Retinal pigment epithelial cell (primary cell): ENCODE data around the gene FRMD7.
"Not testable (repeated sequence)": the region's sequence is repeated elsewhere in the genome, so short reads cannot be mapped to it uniquely, and the experiment has no call there.

Source experiments
- DNase-seq: peaks from one replicate; pipeline ENCODE4 v3.0.0-alpha.2; 2010; ENCODE audit warnings: low read depth
- H3K4me3 ChIP-seq: 2 replicates; pipeline ENCODE4 v1.5.1; 2011; ENCODE audit warnings: mild to moderate bottlenecking, low read length, control low read depth, moderate library complexity
- CTCF ChIP-seq: conservative IDR thresholded peaks from 2 replicates; pipeline ENCODE4 v1.5.1; 2011; ENCODE audit warnings: low read depth, low read length, control low read depth, inconsistent platforms

FRMD7 gene

DNA sequence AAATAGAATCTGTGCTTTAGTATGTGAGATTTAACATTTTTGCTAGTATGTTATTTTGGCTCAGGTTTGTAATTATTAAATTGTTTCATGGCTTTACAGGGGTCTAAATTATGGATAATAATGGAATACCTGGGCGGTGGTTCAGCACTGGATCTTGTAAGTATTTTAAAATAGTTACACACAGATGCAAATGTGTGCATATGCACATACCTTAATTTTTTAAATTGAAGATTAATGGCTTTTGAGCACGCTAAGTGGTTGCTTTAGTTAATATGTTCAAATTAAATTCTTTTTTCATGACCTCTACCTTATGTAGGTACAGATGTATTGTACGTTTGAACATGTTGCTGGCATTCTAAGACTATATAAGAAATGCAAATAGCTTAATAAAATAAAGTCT, 64.5 kb downstream of the FRMD7 start:
- no peak for TF ChIP-seq CTCF
- no peak for DNase-seq
- H3K4me3 ChIP-seq: no peak overlapping the region

DNA sequence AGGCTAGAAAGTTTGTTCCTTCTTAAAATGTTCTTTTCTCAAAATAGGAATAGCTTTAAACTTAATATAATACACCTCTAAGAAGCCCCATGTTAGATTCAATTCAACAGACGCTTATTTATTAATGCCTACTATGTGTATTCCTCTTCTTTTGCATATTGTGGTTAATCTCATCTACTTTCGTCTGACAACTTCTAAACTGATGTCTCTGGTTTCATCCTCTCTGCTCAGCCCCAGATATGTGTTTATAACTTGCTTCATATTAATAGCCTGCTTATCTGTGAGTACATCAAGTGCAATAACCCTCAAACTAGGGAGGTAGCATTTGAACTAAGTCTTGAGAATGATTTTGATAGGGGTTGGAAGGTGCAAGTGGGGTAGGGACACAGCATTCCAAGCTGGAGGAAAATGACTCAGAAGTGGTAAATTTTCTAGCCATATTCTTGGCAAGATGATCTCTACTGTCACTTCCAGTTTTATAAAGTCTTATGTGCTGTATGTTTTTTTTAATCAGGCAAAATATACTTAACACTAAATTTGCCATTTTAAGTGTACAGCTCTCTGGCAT, 67.8 kb downstream of the FRMD7 start:
- no peak overlapping the region for H3K4me3 ChIP-seq
- DNase-seq: no peak
- TF ChIP-seq CTCF: no peak

DNA sequence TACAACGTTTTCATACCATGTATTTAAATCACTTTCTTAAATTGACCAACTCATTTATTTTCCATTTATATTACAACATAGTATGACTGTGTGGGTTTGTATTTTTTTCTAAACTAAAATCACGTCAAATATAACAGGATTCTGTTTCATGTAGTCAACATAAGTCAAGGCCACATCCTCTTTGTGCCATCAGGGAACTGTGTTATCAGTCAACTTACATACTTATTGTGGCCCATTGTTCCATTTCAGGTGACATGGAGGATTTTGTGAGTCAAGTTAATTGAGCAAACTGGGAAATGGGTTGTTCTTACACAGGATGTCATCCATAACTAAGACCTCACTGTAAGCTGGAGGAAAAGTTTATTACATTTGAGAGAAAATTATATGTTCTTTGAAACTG, 68.8 kb downstream of the FRMD7 start:
- H3K4me3 ChIP-seq: no peak overlapping the region
- DNase-seq: no peak
- no peak for TF ChIP-seq CTCF

DNA sequence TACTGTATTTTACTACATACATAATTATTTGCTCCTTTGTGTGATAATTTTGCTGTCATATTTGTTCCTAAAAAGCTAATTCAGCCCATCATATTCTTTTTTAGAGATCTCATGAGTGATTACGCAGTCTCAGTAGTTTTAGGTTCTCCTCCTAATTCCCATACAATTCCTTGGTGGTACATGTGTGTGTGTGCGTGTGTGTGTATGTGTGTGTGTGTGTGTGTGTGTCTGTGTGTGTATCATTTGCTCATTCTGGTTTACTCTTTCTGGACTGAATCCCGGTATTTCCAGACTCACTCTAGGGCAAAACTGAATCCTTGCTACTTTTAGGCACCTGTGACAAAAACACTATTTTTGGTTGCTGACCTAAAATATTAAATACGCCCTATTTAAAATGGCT, 69.8 kb downstream of the FRMD7 start:
- no peak for TF ChIP-seq CTCF
- no peak for DNase-seq
- H3K4me3 ChIP-seq: no peak overlapping the region

DNA sequence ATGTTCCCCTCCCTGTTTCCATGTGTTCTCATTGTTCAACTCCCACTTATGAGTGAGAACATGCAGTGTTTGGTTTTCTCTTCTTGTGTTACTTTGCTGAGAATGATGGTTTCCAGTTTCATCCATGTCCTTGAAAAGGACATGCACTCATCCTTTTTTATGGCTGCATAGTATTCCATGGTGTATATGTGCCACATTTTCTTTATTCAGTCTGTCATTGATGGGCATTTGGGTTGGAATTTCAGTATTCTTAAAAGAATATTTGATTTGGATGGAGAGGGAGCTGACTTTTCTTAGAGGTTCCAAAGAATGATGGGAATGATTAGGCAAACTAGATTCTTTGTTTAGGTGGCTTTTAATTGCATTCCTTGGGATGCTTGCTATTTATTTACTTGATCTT, 76.0 kb downstream of the FRMD7 start:
- not testable (repeated sequence) for DNase-seq, H3K4me3 ChIP-seq

GRCh38 chrX:132046533-132046932, 81.3 kb downstream of the FRMD7 start:
- no peak overlapping the region for H3K4me3 ChIP-seq
- no peak for TF ChIP-seq CTCF
- DNase-seq: no peak

GRCh38 chrX:132045456-132045855, 82.4 kb downstream of the FRMD7 start:
- no peak for TF ChIP-seq CTCF
- DNase-seq: no peak
- H3K4me3 ChIP-seq: no peak overlapping the region

GRCh38 chrX:132044953-132045352, 82.9 kb downstream of the FRMD7 start:
- H3K4me3 ChIP-seq: no peak overlapping the region
- no peak for DNase-seq
- TF ChIP-seq CTCF: no peak
